Heart right ventricle (tissue), 16 donors: ENCODE measurements around the gene CCL7. TPM values are rescaled to one million over a fixed set of nuclear protein-coding genes. Genes with fewer than 3 reads are reported as not detected.

Experiments
- ATAC-seq, 8 donors: fragments of 200-7000 bp; cut with Tn5 transposase; one replicate each; pipeline ENCODE4 v1.9.1; 2020; ENCODE audit warnings: mild to moderate bottlenecking in 8 of 8, moderate library complexity in 8 of 8, moderate number of reproducible peaks in 1 of 8
- DNase-seq, 2 donors: peaks; one replicate each; pipeline ENCODE4 v3.0.0-alpha.2; 2020
- H3K27ac ChIP-seq, 10 donors: fragments of 200-600 bp; sonication (generic) in 2 of 10; one replicate each; pipeline versions ENCODE4 v1.5.0 to v1.8.0; 2020 to 2022; ENCODE audit warnings: mild to moderate bottlenecking in 3 of 10
- H3K27me3 ChIP-seq, 7 donors: fragments of 200-600 bp; one replicate each; pipeline ENCODE4 v1.8.0; 2021 to 2022; ENCODE audit warnings: mild to moderate bottlenecking in 2 of 7
- H3K36me3 ChIP-seq, 9 donors: fragments of 200-600 bp; sonication (generic) in 1 of 9; one replicate each; pipeline versions ENCODE4 v1.5.0 to v1.8.0; 2020 to 2022; ENCODE audit warnings: mild to moderate bottlenecking in 2 of 9
- H3K4me1 ChIP-seq, 9 donors: fragments of 200-600 bp; sonication (generic) in 1 of 9; one replicate each; pipeline versions ENCODE4 v1.5.0 to v1.8.0; 2020 to 2022; ENCODE audit warnings: mild to moderate bottlenecking in 4 of 9
- H3K4me3 ChIP-seq, 10 donors: fragments of 200-600 bp; sonication (generic) in 2 of 10; one replicate each; pipeline versions ENCODE4 v1.5.0 to v1.8.0; 2020 to 2022; ENCODE audit warnings: mild to moderate bottlenecking in 7 of 10, moderate library complexity in 2 of 10
- H3K9me3 ChIP-seq, 11 donors: fragments of 200-600 bp in 10 of 11; sonication (generic) in 2 of 11; one replicate each; pipeline versions ENCODE4 v1.5.0 to v1.8.0; 2013 to 2022; ENCODE audit warnings: mild to moderate bottlenecking in 2 of 11, control low read depth in 1 of 11, moderate library complexity in 1 of 11
- WGBS, 2 donors: extraction: QIAGEN DNeasy Blood & Tissue Kit; methylation state at CpG; one replicate each; pipeline ENCODE4 v1.1.7; 2013; ENCODE audit warnings: inconsistent platforms in 1 of 2; 5-methylcytosine and 5-hydroxymethylcytosine counted together
- intact Hi-C, 10 donors: fragments of 100-400 bp; cut with DNase I; formaldehyde crosslinking; loops; one replicate each; pipeline versions ENCODE4 v1.11.1 to v1.14.2; 2022
- polyA plus RNA-seq, 2 donors: library from polyadenylated mRNA; stranded (reverse); fragments of 200-250 nt; gene quantifications; one replicate each; pipeline ENCODE4 v1.2.3, GENCODE V29; 2013
- total RNA-seq, 10 donors: library from RNA; stranded (reverse); fragmentation: NEBNext Ultra II Directional in 3 of 10; extraction: Animal tissue kit (Norgen Biotek cat#: 25700) in 3 of 10; gene quantifications; one replicate each; pipeline versions ENCODE4 v1.2.1 to v1.2.4, GENCODE V29; 2021 to 2023
- TF ChIP-seq, protein P1 (sequence below), 9 donors: fragments of 200-600 bp; sonication (generic) in 2 of 9; IDR thresholded peaks; one replicate each; pipeline versions ENCODE4 v1.5.0 to v1.8.0; 2021 to 2022; ENCODE audit warnings: antibody characterized with exemption in 9 of 9, mild to moderate bottlenecking in 5 of 9, moderate library complexity in 1 of 9
- donor health status: Arrhythmogenic right ventricular cardiomyopathy.
- donor health status: ischemic (EF 13 %, LVEDD 7.1; RV severe dilation, severe dysfunction).
- donor health status: healthy with polysubstance abuse.
- donor health status: DM: no; HTN: yes; CAD: no.
- donor health status: DM: no; HTN: no; CAD: no.
- donor health status: ischemic (EF 25% LVEDD 6.9; RV normal size, moderate dysfunction).
- donor health status: ischemic (EF 25% LVEDD 5.7; RV mildly dilated, moderate dysfunction).
- donor health status: healthy.
- donor health status: DM: yes; HTN: yes; CAD: no.
- donor health status: Ischemic cardiomyopathy.
- donor health status: ischemic (EF 35%, LVEDD 5.7; RV mildly dilated, moderate dysfunction).
- donor health status: nonischemic (EF 11% LVEDD 7.7; RV severe dilation, severe dysfunction).
- donor health status: DM: yes; HTN: yes; CAD: no.
- donor health status: PGD.
- donor health status: ischemic (EF 29% LVEDD 5.4; RV normal size, mild dysfunction).
- donor health status: nonischemic (EF 23%, LVEDD 6.1; RV moderate dilation, normal function).

The CCL7 gene
- total and polyA plus RNA-seq, 12 donors = 0.29 to 0.65 TPM; not detected in 10

- Histone ChIP-seq H3K27ac (peak overlapping the region in 9 of 10 donors; percentile 49 to 93 (median 82)), H3K9me3 (no peaks in the 10 kb centered on the region), H3K36me3 (peaks cover 0 to 10% (median 0%) of the 10 kb centered on the region in 9 donors), H3K4me1 (peaks cover 23 to 100% (median 85%) of the 10 kb centered on the region in 9 donors), H3K4me3 (no peak overlapping the region), H3K27me3 (no peaks in the 10 kb centered on the region)
- TF ChIP-seq, protein P1, sequence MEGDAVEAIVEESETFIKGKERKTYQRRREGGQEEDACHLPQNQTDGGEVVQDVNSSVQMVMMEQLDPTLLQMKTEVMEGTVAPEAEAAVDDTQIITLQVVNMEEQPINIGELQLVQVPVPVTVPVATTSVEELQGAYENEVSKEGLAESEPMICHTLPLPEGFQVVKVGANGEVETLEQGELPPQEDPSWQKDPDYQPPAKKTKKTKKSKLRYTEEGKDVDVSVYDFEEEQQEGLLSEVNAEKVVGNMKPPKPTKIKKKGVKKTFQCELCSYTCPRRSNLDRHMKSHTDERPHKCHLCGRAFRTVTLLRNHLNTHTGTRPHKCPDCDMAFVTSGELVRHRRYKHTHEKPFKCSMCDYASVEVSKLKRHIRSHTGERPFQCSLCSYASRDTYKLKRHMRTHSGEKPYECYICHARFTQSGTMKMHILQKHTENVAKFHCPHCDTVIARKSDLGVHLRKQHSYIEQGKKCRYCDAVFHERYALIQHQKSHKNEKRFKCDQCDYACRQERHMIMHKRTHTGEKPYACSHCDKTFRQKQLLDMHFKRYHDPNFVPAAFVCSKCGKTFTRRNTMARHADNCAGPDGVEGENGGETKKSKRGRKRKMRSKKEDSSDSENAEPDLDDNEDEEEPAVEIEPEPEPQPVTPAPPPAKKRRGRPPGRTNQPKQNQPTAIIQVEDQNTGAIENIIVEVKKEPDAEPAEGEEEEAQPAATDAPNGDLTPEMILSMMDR (IDR thresholded peaks at IDR 0.05) = no peak
- DNase-seq = peak in 1 of 2 donors; percentile 29
- ATAC-seq = peak in 7 of 8 donors; percentile 15 to 57 (median 33)
- WGBS, 2 donors = 21 to 25% methylated on average over 5 of the region's 5 CpGs
- intact Hi-C loops = loop anchor here in 6 of 10 donors (2.0 to 10.0 kb wide), 6 partner anchors 17 to 60 kb away; no protein-coding TSS in a partner anchor
Observed at GRCh38 chr17:34252095-34252443, 18.0 kb upstream of the CCL7 start.

GRCh38 chr17:34252444-34253138 lies 17.4 kb upstream of the CCL7 start:
- H3K27ac ChIP-seq = peak overlapping the region in 9 of 10 donors; percentile 58 to 93 (median 82)
- peak; percentile 95 to 97 for DNase-seq
- 3 to 4% methylated on average over 6 of the region's 6 CpGs for WGBS, 2 donors
- H3K27me3 ChIP-seq = no peaks in the 10 kb centered on the region
- H3K36me3 ChIP-seq = peaks cover 0 to 10% (median 0%) of the 10 kb centered on the region in 9 donors
- H3K9me3 ChIP-seq = no peaks in the 10 kb centered on the region
- H3K4me1 ChIP-seq = peaks cover 23 to 99% (median 85%) of the 10 kb centered on the region in 9 donors
- TF ChIP-seq, protein P1 (IDR thresholded peaks at IDR 0.05) = no peak
- H3K4me3 ChIP-seq = no peak overlapping the region
- ATAC-seq = peak; percentile 83 to 95 (median 90)
- intact Hi-C loops = loop anchor here in 6 of 10 donors (2.0 to 10.0 kb wide), 6 partner anchors 18 to 60 kb away; no protein-coding TSS in a partner anchor

- H3K4me3 ChIP-seq = no peak overlapping the region
- intact Hi-C loops = loop anchor here in 6 of 10 donors (2.0 to 10.0 kb wide), 6 partner anchors 18 to 59 kb away; no protein-coding TSS in a partner anchor
- DNase-seq = no peak
- WGBS, 2 donors = 64 to 73% methylated on average over 3 of the region's 3 CpGs
- H3K4me1 ChIP-seq = peaks cover 23 to 94% (median 83%) of the 10 kb centered on the region in 9 donors
- H3K27me3 ChIP-seq = no peaks in the 10 kb centered on the region
- ATAC-seq = no peak
- H3K36me3 ChIP-seq = peaks cover 0 to 10% (median 0%) of the 10 kb centered on the region in 9 donors
- TF ChIP-seq, protein P1 (IDR thresholded peaks at IDR 0.05) = no peak
- no peaks in the 10 kb centered on the region for H3K9me3 ChIP-seq
- H3K27ac ChIP-seq = peak overlapping the region in 9 of 10 donors; percentile 58 to 93 (median 82)
Observed at GRCh38 chr17:34253139-34253525, 16.9 kb upstream of the CCL7 start.

- 31 to 61% methylated on average over 3 of the region's 3 CpGs for WGBS, 2 donors
- H3K27me3 ChIP-seq = no peaks in the 10 kb centered on the region
- H3K4me1 ChIP-seq = peaks cover 21 to 91% (median 73%) of the 10 kb centered on the region in 9 donors
- peak; percentile 19 to 50 (median 41) for ATAC-seq
- DNase-seq = no peak
- intact Hi-C loops = loop anchor here in 6 of 10 donors (2.0 to 10.0 kb wide), 7 partner anchors 13 to 58 kb away; no protein-coding TSS in a partner anchor
- no peaks in the 10 kb centered on the region for H3K9me3 ChIP-seq
- H3K36me3 ChIP-seq = peaks cover 0 to 10% (median 0%) of the 10 kb centered on the region in 9 donors
- peak overlapping the region in 9 of 10 donors; percentile 58 to 93 (median 82) for H3K27ac ChIP-seq
- TF ChIP-seq, protein P1 (IDR thresholded peaks at IDR 0.05) = no peak
- H3K4me3 ChIP-seq = peak overlapping the region in 6 of 10 donors; percentile 46 to 67 (median 58)
Observed at GRCh38 chr17:34254146-34254545, 15.9 kb upstream of the CCL7 start.
